Peyer's patch (tissue), 4 donors: ENCODE measurements around the gene SLC9B1.

Experiments
- CTCF ChIP-seq, 6 experiments: fragments of 450-650 bp in 4 of 6; fragments of 200-600 bp in 2 of 6; sonication (generic) in 1 of 6; IDR thresholded peaks; one replicate each; pipeline ENCODE4 v1.5.1; 2017 to 2019; ENCODE audit warnings: antibody characterized with exemption in 6 of 6, mild to moderate bottlenecking in 3 of 6, moderate library complexity in 1 of 6
- POLR2A ChIP-seq, 2 donors: fragments of 450-650 bp; IDR thresholded peaks; one replicate each; pipeline ENCODE4 v1.5.1; 2017; ENCODE audit warnings: antibody characterized with exemption in 2 of 2, mild to moderate bottlenecking in 2 of 2, moderate library complexity in 2 of 2

- TF ChIP-seq POLR2A (IDR thresholded peaks at IDR 0.05) (no peak), CTCF (IDR thresholded peaks at IDR 0.05) (no peak)
Observed at GRCh38 chr4:102959496-102959895, 60.0 kb downstream of the SLC9B1 start.
